Cardiac septum (tissue), 1 donor: ENCODE data around the gene CRAMP1. TPM values are rescaled to one million over a fixed set of nuclear protein-coding genes. Genes with fewer than 3 reads are reported as not detected.
A peak's percentile ranks its signal among the peaks of the same experiment; 100 is the strongest.
"Not testable (repeated sequence)": the region's sequence is repeated elsewhere in the genome, so short reads cannot be mapped to it uniquely, and the experiment has no call there.

ENCODE experiments used
- DNase-seq: peaks from one replicate; pipeline ENCODE4 v3.0.0-alpha.2; 2020; ENCODE audit warnings: low spot score
- intact Hi-C: fragments of 100-400 bp; cut with DNase I; formaldehyde crosslinking; loops from one replicate; pipeline ENCODE4 v1.14.0; 2022
- total RNA-seq: library from RNA; stranded (reverse); fragmentation: NEBNext Ultra II Directional; extraction: Animal tissue kit (Norgen Biotek cat#: 25700); gene quantifications from one replicate; pipeline ENCODE4 v1.2.1, GENCODE V29; 2021
- donor health status: DM: no; HTN: no; CAD: no.

Gene CRAMP1
- total RNA-seq, 1 donor from 2014 or later = 12.4 TPM

GRCh38 chr16:1700246-1700645 lies 88.1 kb downstream of the CRAMP1 start:
- DNase-seq = no peak
- intact Hi-C loops = no loop called here

- DNase-seq = no peak
- intact Hi-C loops = no loop called here
Measured at GRCh38 chr16:1701216-1701878, 89.2 kb downstream of the CRAMP1 start.

GRCh38 chr16:1705324-1705687 lies 93.1 kb downstream of the CRAMP1 start:
- intact Hi-C loops = loop anchor here (5.0 kb wide), 1 partner anchor 67 kb away; the partner anchor contains the start of genes EME2, MRPS34 and NME3
- DNase-seq = not testable (repeated sequence)

- intact Hi-C loops = loop anchor here (2.0 to 5.0 kb wide), 2 partner anchors 66 to 93 kb away; partner anchors contain the start of genes CRAMP1, EME2, IFT140 and MRPS34
- peak; percentile 98 for DNase-seq
Measured at GRCh38 chr16:1705688-1706385, 93.7 kb downstream of the CRAMP1 start, which contains the start of gene MAPK8IP3. MAPK8IP3 (plus strand) TSS chr16:1706195; CDS start chr16:1706340, 145 bp downstream.

- intact Hi-C loops = loop anchor here (2.0 to 5.0 kb wide), 2 partner anchors 66 to 94 kb away; partner anchors contain the start of genes CRAMP1, EME2, IFT140 and MRPS34
Measured at GRCh38 chr16:1706386-1707192, 94.4 kb downstream of the CRAMP1 start.

GRCh38 chr16:1707193-1707790 lies 95.1 kb downstream of the CRAMP1 start:
- intact Hi-C loops = loop anchor here (2.0 to 5.0 kb wide), 2 partner anchors 65 to 94 kb away; partner anchors contain the start of genes CRAMP1, EME2, IFT140 and MRPS34
- no peak for DNase-seq

More at GRCh38 chr16:1706386-1707192, 94.4 kb downstream of the CRAMP1 start:
- DNase-seq = no peak

- intact Hi-C loops = loop anchor here (5.0 kb wide), 1 partner anchor 64 kb away; the partner anchor contains the start of genes EME2, MRPS34 and NME3
- DNase-seq = no peak
Measured at GRCh38 chr16:1708083-1708767, 96.1 kb downstream of the CRAMP1 start.

- intact Hi-C loops = loop anchor here (5.0 kb wide), 1 partner anchor 64 kb away; the partner anchor contains the start of genes EME2, MRPS34 and NME3
Measured at GRCh38 chr16:1708768-1709180, 96.6 kb downstream of the CRAMP1 start.

GRCh38 chr16:1709356-1709755 lies 97.2 kb downstream of the CRAMP1 start:
- no peak for DNase-seq
- intact Hi-C loops = loop anchor here (5.0 kb wide), 1 partner anchor 63 kb away; the partner anchor contains the start of genes EME2, MRPS34 and NME3

More at GRCh38 chr16:1708768-1709180, 96.6 kb downstream of the CRAMP1 start:
- DNase-seq = no peak

GRCh38 chr16:1710811-1711507 lies 98.8 kb downstream of the CRAMP1 start:
- DNase-seq = no peak
- intact Hi-C loops = no loop called here

GRCh38 chr16:1712791-1713261 lies 100.7 kb downstream of the CRAMP1 start:
- intact Hi-C loops = no loop called here

GRCh38 chr16:1713331-1713730 lies 101.2 kb downstream of the CRAMP1 start:
- DNase-seq = no peak

More at GRCh38 chr16:1712791-1713261, 100.7 kb downstream of the CRAMP1 start:
- no peak for DNase-seq

GRCh38 chr16:1713933-1714332 lies 101.8 kb downstream of the CRAMP1 start:
- intact Hi-C loops = no loop called here

More at GRCh38 chr16:1713331-1713730, 101.2 kb downstream of the CRAMP1 start:
- intact Hi-C loops = no loop called here

GRCh38 chr16:1715220-1715619 lies 103.1 kb downstream of the CRAMP1 start:
- intact Hi-C loops = no loop called here
- DNase-seq = no peak

More at GRCh38 chr16:1713933-1714332, 101.8 kb downstream of the CRAMP1 start:
- no peak for DNase-seq

GRCh38 chr16:1718236-1718635 lies 106.1 kb downstream of the CRAMP1 start:
- DNase-seq, intact Hi-C loops: not testable (repeated sequence)

GRCh38 chr16:1719559-1720229 lies 107.5 kb downstream of the CRAMP1 start:
- DNase-seq, intact Hi-C loops: not testable (repeated sequence)

- no peak for DNase-seq
Measured at GRCh38 chr16:1721372-1721771, 109.2 kb downstream of the CRAMP1 start.

More at GRCh38 chr16:1721372-1721771, 109.2 kb downstream of the CRAMP1 start:
- intact Hi-C loops = no loop called here
